GM19025 (cell line): ENCODE data around the gene ADCYAP1R1.

Experiments
- ATAC-seq: cut with Tn5 transposase; IDR thresholded peaks from one replicate; pipeline ENCODE4 v1.9.1; 2021; ENCODE audit warnings: mild to moderate bottlenecking, low read depth, moderate library complexity; ENCODE audit not compliant: unreplicated experiment

The ADCYAP1R1 gene

DNA sequence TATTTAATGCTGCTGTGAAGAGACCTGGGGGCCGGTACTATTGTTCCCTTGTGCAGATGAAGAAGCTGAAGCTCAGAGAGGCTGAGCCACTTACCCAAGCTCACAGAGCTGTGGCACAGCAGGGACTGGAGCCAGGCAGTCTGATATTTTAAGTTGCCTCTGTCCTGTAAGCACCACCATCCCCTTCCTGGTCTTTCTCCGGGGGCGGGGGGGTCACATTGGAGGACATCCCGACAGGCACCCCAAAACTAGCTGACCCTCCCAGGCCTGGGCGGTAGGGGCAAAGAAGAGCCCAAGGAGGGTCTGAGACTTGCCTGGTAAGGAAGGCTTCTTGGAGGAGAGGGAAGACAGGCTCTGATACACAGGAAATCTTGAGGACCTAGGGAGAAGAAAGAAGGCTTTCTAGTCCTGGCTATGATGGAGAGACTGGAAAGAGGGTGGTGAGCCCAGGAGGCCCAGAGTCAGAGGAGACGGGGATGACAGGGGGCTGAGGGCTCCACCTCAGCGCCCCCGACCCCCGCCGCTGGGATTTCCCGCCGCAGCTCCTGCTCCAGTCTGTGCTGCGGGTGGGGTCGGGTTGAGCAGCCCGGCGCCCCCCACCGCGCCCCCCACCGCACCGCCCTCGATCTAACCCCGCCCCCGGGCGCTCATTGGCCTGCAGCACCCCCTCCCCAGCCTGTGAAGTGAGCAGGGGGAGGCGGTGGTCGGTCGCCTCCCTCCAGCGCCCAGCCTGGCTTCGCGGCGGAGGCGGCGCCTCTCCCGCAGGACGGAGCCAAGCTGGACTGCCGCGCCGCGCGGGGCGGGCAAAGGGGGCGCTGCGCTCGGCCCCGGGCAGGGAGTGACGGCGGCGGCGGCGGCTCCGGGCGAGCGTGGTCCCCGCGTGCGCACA, at the start of gene ADCYAP1R1:
TSS of gene ADCYAP1R1 (plus strand) at position 711 of the 889 bp plus-strand sequence. CDS start 10,957 bp downstream, outside the sequence.
- no peak for ATAC-seq

- ATAC-seq, result no peak
These were observed 49.0 kb upstream of the ADCYAP1R1 start for GRCh38 chr7:31003097-31003496.

- ATAC-seq, result no peak
These were observed 48.4 kb upstream of the ADCYAP1R1 start for GRCh38 chr7:31003721-31004120.

- no peak for ATAC-seq
These were observed 47.7 kb upstream of the ADCYAP1R1 start for GRCh38 chr7:31004393-31004792.

DNA sequence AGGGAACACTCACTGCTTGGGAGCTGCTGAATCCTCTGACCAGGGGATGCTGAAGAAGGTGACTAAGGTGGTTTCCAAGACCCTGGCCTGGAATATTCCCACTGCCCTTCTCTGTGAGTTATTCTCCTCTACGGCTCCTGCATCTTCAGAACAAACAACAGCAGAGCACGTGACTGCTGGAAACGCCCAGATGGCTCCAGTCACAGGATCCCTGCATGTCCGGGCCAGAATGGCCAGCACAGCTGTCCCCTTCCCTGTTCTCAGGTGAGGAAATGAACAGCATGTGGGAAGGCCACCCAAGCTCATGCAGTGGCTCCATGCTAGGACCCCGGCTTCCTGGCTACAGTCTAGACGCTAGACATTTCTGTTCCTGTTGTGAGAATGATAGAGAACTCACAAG, 45.3 kb upstream of the ADCYAP1R1 start:
- no peak for ATAC-seq

DNA sequence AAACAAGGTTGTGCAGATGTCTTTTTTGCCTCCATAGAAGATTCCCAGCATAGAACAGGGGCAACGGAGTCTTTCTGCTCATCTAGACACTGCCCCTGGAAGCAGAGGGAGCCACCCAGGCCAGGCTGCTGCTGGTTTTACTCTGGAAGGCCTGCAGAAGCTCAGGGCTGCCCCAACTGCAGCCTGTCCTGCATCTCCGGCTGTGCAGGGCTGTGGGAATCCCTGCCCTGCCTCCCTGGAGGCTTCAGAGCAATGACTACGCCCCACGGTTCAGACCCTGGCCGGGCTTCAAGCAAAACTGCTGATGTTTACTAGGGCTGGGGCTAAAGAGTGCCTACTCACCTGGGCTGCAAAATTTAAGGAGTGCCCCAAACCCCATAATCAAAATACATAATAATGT, 44.5 kb upstream of the ADCYAP1R1 start:
- no peak for ATAC-seq

DNA sequence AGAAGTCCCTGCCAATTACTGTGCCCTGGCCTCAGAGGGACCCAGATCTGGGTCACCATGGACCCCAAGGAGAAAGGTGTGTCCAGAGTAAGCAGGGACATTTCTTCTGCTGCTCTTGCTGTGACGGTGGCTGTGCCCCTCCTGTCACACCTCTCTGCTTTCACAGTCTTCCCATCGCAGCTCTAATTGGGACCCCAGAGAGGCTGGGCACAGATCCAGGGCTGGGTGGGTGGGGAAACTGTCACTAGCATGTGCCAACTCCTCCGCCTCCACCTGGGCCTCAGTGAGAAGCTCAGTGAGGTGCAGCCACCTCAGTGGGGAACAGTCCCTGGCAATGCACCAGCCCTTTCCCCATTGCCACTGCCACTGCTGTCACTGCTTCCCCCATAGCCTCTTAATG, 37.3 kb upstream of the ADCYAP1R1 start:
- no peak for ATAC-seq

GRCh38 chr7:31017032-31017675, 35.0 kb upstream of the ADCYAP1R1 start:
- ATAC-seq, result no peak

DNA sequence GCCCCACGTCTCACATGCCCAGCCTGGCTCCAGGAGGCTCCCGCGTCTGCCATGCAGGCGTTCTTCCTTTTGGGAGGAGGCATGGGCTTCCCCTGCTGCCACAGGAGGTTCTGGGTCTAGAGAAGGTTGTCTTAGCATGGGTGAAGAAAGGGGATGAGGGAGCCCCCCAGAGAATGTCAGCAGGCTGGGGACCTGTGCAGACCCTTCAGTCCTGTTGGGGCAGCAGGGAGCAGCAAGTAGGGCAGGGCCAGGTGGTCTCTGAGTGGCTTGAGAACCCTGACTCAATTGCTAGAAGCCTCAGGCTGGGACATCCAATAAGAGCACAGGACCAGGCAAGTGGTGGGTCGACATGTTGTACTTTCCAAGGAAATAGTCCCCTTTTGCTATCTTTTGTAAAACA, 34.4 kb upstream of the ADCYAP1R1 start:
- ATAC-seq, result no peak

DNA sequence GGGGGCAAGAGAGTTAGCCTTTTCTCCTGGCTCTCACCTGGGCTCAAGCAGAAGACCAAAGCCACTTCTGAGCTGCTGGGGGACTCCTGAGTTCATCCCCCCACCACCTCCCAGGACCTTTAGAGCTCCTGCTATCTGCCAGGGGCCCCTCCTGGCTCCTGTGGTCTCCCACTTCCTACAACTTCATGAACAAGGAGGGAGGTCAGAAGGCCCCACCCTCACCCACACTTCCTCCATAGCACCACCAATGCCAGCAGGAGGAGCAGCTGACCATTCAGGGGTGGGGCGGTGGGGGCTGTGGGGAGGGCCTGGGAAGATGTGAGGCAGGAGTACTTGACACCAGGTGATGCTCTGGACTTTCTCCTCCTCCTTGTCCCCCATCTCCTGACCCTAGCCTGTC, 32.6 kb upstream of the ADCYAP1R1 start:
- ATAC-seq, result no peak

DNA sequence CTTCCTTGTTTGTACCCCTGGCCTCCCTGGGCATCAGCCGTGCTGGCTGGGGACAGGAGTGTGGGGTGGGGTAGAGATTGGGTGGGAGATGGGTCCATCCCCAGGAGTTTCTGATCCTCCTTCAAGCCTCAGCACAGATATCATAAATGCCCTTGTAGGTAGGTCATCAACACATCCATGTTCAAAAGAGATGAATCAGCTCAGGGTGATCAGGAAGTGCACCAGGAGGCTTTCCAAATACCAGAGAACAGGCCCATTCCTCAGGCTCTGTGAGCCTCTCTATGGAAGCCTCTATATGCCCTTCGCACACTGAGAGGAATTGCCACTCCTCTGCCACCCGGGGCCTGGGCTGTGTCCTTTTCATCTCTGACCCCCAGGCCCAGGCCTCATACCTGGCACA, 31.9 kb upstream of the ADCYAP1R1 start:
- ATAC-seq, result no peak

GRCh38 chr7:31020652-31021051, 31.5 kb upstream of the ADCYAP1R1 start:
- ATAC-seq, result no peak

GRCh38 chr7:31022117-31022516, 30.0 kb upstream of the ADCYAP1R1 start:
- no peak for ATAC-seq

GRCh38 chr7:31022726-31023125, 29.4 kb upstream of the ADCYAP1R1 start:
- no peak for ATAC-seq

- no peak for ATAC-seq
These were observed 28.2 kb upstream of the ADCYAP1R1 start for GRCh38 chr7:31023877-31024276.

DNA sequence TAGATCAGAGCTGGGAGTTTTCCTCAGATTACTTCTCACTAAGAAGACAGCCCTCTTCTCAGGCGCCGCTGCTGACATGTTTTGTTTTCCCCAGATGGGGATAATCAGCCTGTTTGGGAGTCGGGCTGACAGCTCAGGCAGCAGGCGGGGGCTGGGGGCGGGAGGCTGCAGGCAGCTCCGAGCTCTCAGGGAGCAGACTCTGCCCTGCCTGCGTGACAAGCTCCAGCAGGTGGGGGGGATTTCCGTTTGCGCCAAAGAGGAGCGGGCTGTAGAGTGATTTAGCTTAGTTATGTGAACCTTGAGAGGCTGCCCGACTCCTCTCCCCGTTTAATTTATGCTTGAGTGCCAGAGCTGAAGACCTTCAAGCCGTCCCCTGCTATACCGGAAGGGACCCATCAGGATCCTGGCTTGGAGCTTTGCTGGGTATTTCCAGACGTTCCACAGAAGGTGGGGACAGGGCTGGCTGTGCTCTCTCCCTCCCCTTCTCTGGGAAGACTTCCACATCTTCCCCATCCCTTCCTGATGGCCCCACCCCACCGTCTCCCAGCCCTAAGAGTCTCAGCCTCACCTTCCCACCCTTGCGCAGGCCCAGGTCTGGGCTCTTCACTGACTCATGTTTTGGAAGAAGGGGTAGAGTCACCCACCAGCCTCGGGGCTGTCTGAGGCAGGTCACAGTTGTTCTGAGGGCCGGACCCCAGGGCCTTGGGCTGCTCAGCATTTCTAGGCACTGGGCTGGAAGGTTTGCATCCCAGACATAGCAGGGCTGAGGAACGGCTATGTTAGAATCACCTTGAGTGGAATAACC, 24.7 kb upstream of the ADCYAP1R1 start:
- ATAC-seq, result peak; percentile 55

DNA sequence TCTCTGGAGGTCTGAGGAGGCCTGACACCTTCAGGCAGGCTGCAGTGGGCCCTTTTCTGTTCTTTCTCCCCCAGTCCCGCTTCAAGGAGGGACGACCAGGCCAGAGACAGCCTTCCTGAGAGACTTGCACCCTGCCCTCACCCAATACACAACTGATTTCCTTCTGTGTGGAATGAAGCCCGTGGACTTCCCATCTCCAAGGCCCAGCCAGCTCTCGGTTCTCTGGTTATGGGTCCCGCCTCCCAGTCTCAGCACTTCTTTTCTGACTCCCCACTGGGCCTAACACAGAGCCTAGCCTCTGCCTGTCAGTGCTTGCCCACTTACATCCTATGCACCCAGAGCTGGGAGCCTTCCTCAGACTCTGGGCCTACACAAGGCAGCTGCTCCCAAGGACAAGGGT, 24.1 kb upstream of the ADCYAP1R1 start:
- ATAC-seq, result no peak

DNA sequence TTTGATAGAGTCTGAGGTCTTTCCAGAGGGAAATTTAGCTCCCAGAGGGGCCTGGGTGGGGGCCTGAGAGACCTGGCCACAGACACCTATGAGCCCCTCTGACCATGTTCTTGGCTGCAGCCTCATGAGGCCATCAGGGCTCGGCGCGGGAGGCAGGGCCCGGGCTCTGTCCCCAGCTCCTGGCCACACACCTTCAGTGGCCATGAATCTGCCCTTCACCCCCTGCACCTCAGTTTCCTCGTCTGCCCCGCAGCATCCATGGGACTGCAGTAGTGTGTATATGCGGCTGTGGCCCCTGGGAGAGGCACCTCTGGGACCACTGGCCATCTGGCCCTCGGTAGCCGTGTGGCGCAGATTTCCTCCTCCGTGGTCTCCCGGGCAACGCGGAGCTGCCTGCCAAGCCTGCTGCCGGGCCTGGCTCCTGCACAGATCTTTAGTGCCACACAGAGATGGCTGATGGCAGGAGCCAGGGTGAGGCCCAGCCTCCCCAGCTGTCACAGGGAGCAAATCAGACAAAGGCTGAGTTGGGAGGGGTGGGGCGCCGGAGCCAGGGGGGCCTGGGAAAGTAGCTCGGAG, 23.6 kb upstream of the ADCYAP1R1 start:
- ATAC-seq, result no peak

- no peak for ATAC-seq
These were observed 22.7 kb upstream of the ADCYAP1R1 start for GRCh38 chr7:31029251-31030042.
